Esophagus muscularis mucosa (tissue), 4 donors: ENCODE results near the gene TENT5A. TPM values are rescaled to one million over a fixed set of nuclear protein-coding genes. Genes with fewer than 3 reads are reported as not detected.

Experiments
- DNase-seq: peaks from one replicate; pipeline ENCODE4 v3.0.0-alpha.2; 2017; ENCODE audit errors: extremely low spot score
- H3K27ac ChIP-seq, 4 donors: fragments of 200-600 bp; sonication (generic); replicated peaks in 1 of 4; 1 replicate in 3 of 4; 2 replicates in 1 of 4; pipeline ENCODE4 v1.5.1; 2016 to 2019; ENCODE audit warnings: mild to moderate bottlenecking in 1 of 4
- H3K27me3 ChIP-seq, 4 donors: fragments of 200-600 bp; sonication (generic); one replicate each; pipeline versions ENCODE4 v1.5.1 to v1.6.0; 2016 to 2019
- H3K36me3 ChIP-seq, 4 donors: fragments of 200-600 bp; sonication (generic); one replicate each; pipeline ENCODE4 v1.5.1; 2016 to 2019
- H3K4me1 ChIP-seq, 4 donors: fragments of 200-600 bp; sonication (generic); one replicate each; pipeline ENCODE4 v1.5.1; 2016 to 2019
- H3K4me3 ChIP-seq, 4 donors: fragments of 200-600 bp; sonication (generic); 1 replicate in 2 of 4; 2 replicates in 2 of 4; pipeline ENCODE4 v1.5.1; 2016 to 2019; ENCODE audit warnings: mild to moderate bottlenecking in 4 of 4, moderate library complexity in 1 of 4
- H3K9me3 ChIP-seq, 4 donors: fragments of 200-600 bp; sonication (generic); 1 replicate in 3 of 4; 2 replicates in 1 of 4; pipeline ENCODE4 v1.5.1; 2016 to 2019
- EP300 ChIP-seq: sonication (generic); formaldehyde crosslinking; IDR thresholded peaks from one replicate; pipeline ENCODE4 v1.6.1; 2017; ENCODE audit warnings: antibody characterized with exemption
- POLR2A ChIP-seq: fragments of 450-650 bp; IDR thresholded peaks from one replicate; pipeline ENCODE4 v1.6.1; 2017; ENCODE audit warnings: antibody characterized with exemption, moderate library complexity, mild to moderate bottlenecking, low read depth
- POLR2AphosphoS5 ChIP-seq, 2 donors: sonication (generic); formaldehyde crosslinking; IDR thresholded peaks; one replicate each; pipeline ENCODE4 v1.6.1; 2017; ENCODE audit warnings: antibody characterized with exemption in 2 of 2
- WGBS: methylation state at CpG from one replicate; pipeline ENCODE4 v1.1.5; 2018; 5-methylcytosine and 5-hydroxymethylcytosine counted together
- intact Hi-C: fragments of 100-400 bp; cut with DNase I; formaldehyde crosslinking; loops from one replicate; pipeline ENCODE4 v1.15.1; 2023
- total RNA-seq, 4 donors: library from RNA; depleted of rRNA; stranded (reverse); fragments of >200 nt; gene quantifications; one replicate each; pipeline versions ENCODE4 v1.1.0 to v1.2.1, GENCODE V29; 2016
- TF ChIP-seq, protein P1 (sequence below), 3 experiments: fragments of 200-600 bp in 2 of 3; fragments of 450-650 bp in 1 of 3; sonication (generic) in 2 of 3; IDR thresholded peaks; one replicate each; pipeline ENCODE4 v1.5.1; 2017 to 2019; ENCODE audit warnings: antibody characterized with exemption in 3 of 3, mild to moderate bottlenecking in 2 of 3, moderate library complexity in 1 of 3

Gene TENT5A
- total RNA-seq, 4 donors from 2014 or later = 8.5 to 10.4 (median 9.6) TPM

DNA sequence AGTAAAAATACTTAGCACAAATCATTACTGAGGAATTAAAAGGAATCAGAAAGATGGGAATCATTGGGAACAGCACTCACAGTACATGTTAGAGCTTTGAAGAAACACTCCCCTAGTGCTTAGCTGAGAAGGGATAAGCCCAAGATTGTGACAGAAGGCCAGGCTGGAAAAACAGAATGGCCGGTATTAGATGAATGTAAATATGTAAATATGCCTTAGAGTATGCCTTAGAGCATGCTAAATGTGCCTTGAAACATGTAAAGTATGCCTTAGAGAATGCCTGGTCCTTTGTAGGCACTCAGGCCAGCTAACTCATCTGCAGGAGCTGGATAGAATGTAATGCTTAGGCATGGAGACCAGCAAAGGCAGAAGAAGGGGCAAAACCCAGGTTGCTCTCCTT, 10.6 kb upstream of the TENT5A start:
- H3K27me3 ChIP-seq = no peaks in the 10 kb centered on the region
- peaks cover 11 to 23% (median 14%) of the 10 kb centered on the region in 4 donors for H3K4me1 ChIP-seq
- intact Hi-C loops = no loop called here
- H3K27ac ChIP-seq = no peak overlapping the region
- 90% methylated on average over 1 of the region's 1 CpG for WGBS
- no peaks in the 10 kb centered on the region for H3K36me3 ChIP-seq
- H3K9me3 ChIP-seq = no peaks in the 10 kb centered on the region
- no peak overlapping the region for H3K4me3 ChIP-seq
- TF ChIP-seq POLR2A (no peak), EP300 (no peak), POLR2AphosphoS5 (IDR thresholded peaks at IDR 0.05) (no peak)
- TF ChIP-seq, protein P1, sequence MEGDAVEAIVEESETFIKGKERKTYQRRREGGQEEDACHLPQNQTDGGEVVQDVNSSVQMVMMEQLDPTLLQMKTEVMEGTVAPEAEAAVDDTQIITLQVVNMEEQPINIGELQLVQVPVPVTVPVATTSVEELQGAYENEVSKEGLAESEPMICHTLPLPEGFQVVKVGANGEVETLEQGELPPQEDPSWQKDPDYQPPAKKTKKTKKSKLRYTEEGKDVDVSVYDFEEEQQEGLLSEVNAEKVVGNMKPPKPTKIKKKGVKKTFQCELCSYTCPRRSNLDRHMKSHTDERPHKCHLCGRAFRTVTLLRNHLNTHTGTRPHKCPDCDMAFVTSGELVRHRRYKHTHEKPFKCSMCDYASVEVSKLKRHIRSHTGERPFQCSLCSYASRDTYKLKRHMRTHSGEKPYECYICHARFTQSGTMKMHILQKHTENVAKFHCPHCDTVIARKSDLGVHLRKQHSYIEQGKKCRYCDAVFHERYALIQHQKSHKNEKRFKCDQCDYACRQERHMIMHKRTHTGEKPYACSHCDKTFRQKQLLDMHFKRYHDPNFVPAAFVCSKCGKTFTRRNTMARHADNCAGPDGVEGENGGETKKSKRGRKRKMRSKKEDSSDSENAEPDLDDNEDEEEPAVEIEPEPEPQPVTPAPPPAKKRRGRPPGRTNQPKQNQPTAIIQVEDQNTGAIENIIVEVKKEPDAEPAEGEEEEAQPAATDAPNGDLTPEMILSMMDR (IDR thresholded peaks at IDR 0.05) = no peak
- no peak for DNase-seq

DNA sequence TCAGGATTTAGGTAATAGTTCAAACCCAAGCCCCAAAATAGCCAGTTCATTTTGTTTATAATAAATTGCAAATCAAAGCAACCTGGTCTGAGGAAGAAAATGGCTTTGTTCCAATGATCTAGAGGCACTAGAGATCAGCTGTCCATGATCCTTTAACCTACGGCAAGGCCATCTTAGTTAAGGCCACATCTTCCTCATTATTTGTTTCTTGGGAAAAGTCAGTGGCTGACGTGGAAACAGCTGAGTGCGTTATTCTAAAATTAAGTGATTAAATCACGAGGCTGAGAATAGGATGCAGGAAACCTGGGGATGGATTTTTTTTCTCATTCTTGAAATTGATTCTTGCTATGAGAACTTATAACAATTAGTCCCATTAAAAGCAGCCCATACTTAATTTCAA, 10.1 kb upstream of the TENT5A start:
- no peak for DNase-seq
- H3K9me3 ChIP-seq = no peaks in the 10 kb centered on the region
- H3K27ac ChIP-seq = no peak overlapping the region
- H3K27me3 ChIP-seq = no peaks in the 10 kb centered on the region
- H3K4me3 ChIP-seq = no peak overlapping the region
- intact Hi-C loops = no loop called here
- H3K36me3 ChIP-seq = no peaks in the 10 kb centered on the region
- TF ChIP-seq POLR2A (no peak), EP300 (no peak), POLR2AphosphoS5 (IDR thresholded peaks at IDR 0.05) (no peak)
- TF ChIP-seq, protein P1 (IDR thresholded peaks at IDR 0.05) = no peak
- WGBS = 67% methylated on average over 4 of the region's 4 CpGs
- peaks cover 11 to 23% (median 13%) of the 10 kb centered on the region in 4 donors for H3K4me1 ChIP-seq

DNA sequence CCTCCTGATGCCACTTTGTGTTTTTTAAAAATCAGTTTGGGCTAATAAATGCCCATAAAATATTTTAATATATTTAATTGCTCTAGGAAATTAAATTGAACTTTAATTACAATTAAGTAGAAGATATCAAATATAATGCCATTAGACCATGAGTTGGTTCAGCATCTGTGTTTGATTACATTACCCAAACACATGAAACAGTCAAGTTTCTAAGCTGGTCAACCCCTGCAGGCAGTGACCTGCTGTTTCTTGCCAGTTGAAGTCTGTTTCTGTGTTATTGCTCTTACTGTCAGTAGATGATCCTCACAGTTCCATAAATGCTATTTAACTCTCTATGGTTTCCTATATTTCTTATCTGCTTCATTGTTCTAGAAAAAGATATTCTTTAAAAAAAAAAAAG, 9.7 kb upstream of the TENT5A start:
- Histone ChIP-seq H3K4me1 (peaks cover 8 to 18% (median 10%) of the 10 kb centered on the region in 4 donors), H3K36me3 (no peaks in the 10 kb centered on the region), H3K27me3 (no peaks in the 10 kb centered on the region), H3K4me3 (no peak overlapping the region), H3K9me3 (no peaks in the 10 kb centered on the region), H3K27ac (no peak overlapping the region)
- no peak for DNase-seq
- TF ChIP-seq EP300 (no peak), POLR2AphosphoS5 (IDR thresholded peaks at IDR 0.05) (no peak), POLR2A (no peak)
- TF ChIP-seq, protein P1 (IDR thresholded peaks at IDR 0.05) = no peak
- intact Hi-C loops = no loop called here

DNA sequence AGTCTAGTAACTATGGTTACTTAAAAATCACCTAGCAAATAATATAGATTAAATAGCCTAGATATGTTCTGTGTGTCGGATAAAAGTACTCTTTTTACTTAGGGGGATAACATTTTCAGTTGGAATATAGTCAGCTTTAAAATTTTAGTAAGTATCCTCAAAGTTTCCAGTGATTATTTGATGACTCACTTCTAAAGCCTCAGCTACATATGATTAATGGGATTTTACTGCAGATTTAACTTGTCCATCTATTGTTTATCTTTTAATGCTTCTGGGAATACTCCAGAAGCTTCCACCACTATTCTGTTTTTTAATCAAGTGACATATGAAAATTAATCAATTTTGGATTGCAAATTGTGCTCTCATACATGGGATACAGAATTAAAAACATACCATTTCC, 8.7 kb upstream of the TENT5A start:
- Histone ChIP-seq H3K9me3 (no peaks in the 10 kb centered on the region), H3K27ac (no peak overlapping the region), H3K36me3 (no peaks in the 10 kb centered on the region), H3K4me1 (peaks cover under 1 to 9% (median 2%) of the 10 kb centered on the region in 4 donors), H3K27me3 (no peaks in the 10 kb centered on the region), H3K4me3 (no peak overlapping the region)
- DNase-seq = no peak
- TF ChIP-seq, protein P1 (IDR thresholded peaks at IDR 0.05) = no peak
- TF ChIP-seq EP300 = no peak
- no peak for TF ChIP-seq POLR2AphosphoS5 (IDR thresholded peaks at IDR 0.05)
- no peak for TF ChIP-seq POLR2A
- 58% methylated on average over 1 of the region's 1 CpG for WGBS
- intact Hi-C loops = no loop called here

DNA sequence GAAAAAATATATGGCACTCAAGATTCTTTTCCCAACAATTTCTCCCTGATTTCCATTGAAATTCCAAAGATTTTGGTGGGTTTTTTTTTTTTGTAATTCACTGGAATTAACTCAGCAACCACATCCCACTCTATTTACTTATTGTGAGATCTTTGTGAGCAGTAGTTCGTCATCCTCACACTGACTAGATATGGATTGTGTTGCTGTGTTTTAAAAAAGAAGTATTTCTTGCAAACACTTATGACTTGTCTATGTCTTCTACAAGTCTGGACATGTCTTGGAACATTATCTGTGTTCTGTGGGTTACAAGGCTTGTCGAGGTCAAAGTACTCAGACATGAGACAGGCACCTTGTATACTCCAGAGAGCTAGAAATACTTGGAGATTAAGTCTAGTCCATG, 7.3 kb upstream of the TENT5A start:
- TF ChIP-seq POLR2A (no peak), POLR2AphosphoS5 (IDR thresholded peaks at IDR 0.05) (no peak), EP300 (no peak)
- TF ChIP-seq, protein P1 (IDR thresholded peaks at IDR 0.05) = no peak
- intact Hi-C loops = loop anchor here (10.0 kb wide), 3 partner anchors 275 to 1815 kb away; partner anchors contain the start of genes BCKDHB and ELOVL4
- WGBS = 86% methylated on average over 2 of the region's 2 CpGs

More for the DNA sequence above, 7.3 kb upstream of the TENT5A start:
- no peaks in the 10 kb centered on the region for H3K36me3 ChIP-seq
- peaks cover 0 to 7% (median 0%) of the 10 kb centered on the region in 4 donors for H3K4me1 ChIP-seq
- DNase-seq = no peak
- H3K9me3 ChIP-seq = no peaks in the 10 kb centered on the region
- no peak overlapping the region for H3K27ac ChIP-seq
- no peaks in the 10 kb centered on the region for H3K27me3 ChIP-seq
- H3K4me3 ChIP-seq = no peak overlapping the region
